Neuronal stem cell (in vitro differentiated cells): ENCODE measurements around the gene SLC16A12.

ENCODE experiments used
- DNase-seq: peaks from one replicate; pipeline ENCODE4 v3.0.0-alpha.2; 2013; ENCODE audit warnings: low spot score
- H2AFZ ChIP-seq: one replicate; pipeline ENCODE4 v1.6.1; 2013; ENCODE audit warnings: mild to moderate bottlenecking, low read length, inconsistent platforms
- H2AK5ac ChIP-seq: 2 replicates; pipeline ENCODE4 v1.6.1; 2013; ENCODE audit warnings: low read depth, mild to moderate bottlenecking, inconsistent platforms, low read length, moderate library complexity, mixed read lengths
- H2BK120ac ChIP-seq: 2 replicates; pipeline ENCODE4 v1.6.1; 2013; ENCODE audit warnings: low read depth, mild to moderate bottlenecking, inconsistent platforms, low read length, moderate library complexity, mixed read lengths
- H2BK12ac ChIP-seq: one replicate; pipeline ENCODE4 v1.6.1; 2013; ENCODE audit warnings: low read length, inconsistent platforms
- H2BK15ac ChIP-seq: 2 replicates; pipeline ENCODE4 v1.6.1; 2013; ENCODE audit warnings: mild to moderate bottlenecking, low read length, inconsistent platforms, mixed read lengths
- H2BK5ac ChIP-seq: one replicate; pipeline ENCODE4 v1.6.1; 2013; ENCODE audit warnings: inconsistent platforms, mild to moderate bottlenecking, low read length, moderate library complexity
- H3K14ac ChIP-seq: one replicate; pipeline ENCODE4 v1.6.1; 2013; ENCODE audit warnings: low read length, inconsistent platforms
- H3K18ac ChIP-seq: 2 replicates; pipeline ENCODE4 v1.6.1; 2013; ENCODE audit warnings: low read length, inconsistent platforms
- H3K23ac ChIP-seq: 2 replicates; pipeline ENCODE4 v1.6.1; 2013; ENCODE audit warnings: low read depth, mild to moderate bottlenecking, mixed read lengths, low read length, inconsistent platforms; ENCODE audit not compliant: poor library complexity
- H3K27ac ChIP-seq: replicated peaks from 3 replicates; pipeline ENCODE4 v1.5.1; 2013; ENCODE audit warnings: low read length, inconsistent platforms
- H3K27me3 ChIP-seq, 3 experiments: 2 replicates each; pipeline ENCODE4 v1.6.1; 2013; ENCODE audit warnings: low read length in 3 of 3, mild to moderate bottlenecking in 2 of 3, inconsistent platforms in 1 of 3, low read depth in 1 of 3, mixed read lengths in 1 of 3, moderate library complexity in 1 of 3; ENCODE audit not compliant: control insufficient read depth in 3 of 3, insufficient read depth in 3 of 3
- H3K36me3 ChIP-seq, 2 donors: replicated peaks in 1 of 2; 2 replicates each; pipeline ENCODE4 v1.6.1; 2013; ENCODE audit warnings: low read length in 2 of 2; ENCODE audit not compliant: control insufficient read depth in 2 of 2, insufficient read depth in 2 of 2
- H3K4ac ChIP-seq: 2 replicates; pipeline ENCODE4 v1.6.1; 2013; ENCODE audit warnings: inconsistent platforms, mild to moderate bottlenecking, low read length, moderate library complexity
- H3K4me1 ChIP-seq, 2 donors: 1 replicate in 1 of 2; 2 replicates in 1 of 2; pipeline ENCODE4 v1.6.1; 2013; ENCODE audit warnings: low read length in 2 of 2, low read depth in 1 of 2; ENCODE audit not compliant: control insufficient read depth in 2 of 2, insufficient read depth in 1 of 2
- H3K4me2 ChIP-seq: one replicate; pipeline ENCODE4 v1.6.1; 2013; ENCODE audit warnings: mild to moderate bottlenecking, low read length, inconsistent platforms; ENCODE audit not compliant: insufficient read depth, poor library complexity, severe bottlenecking
- H3K4me3 ChIP-seq, 2 donors: 2 replicates each; pipeline ENCODE4 v1.5.1; 2013; ENCODE audit warnings: low read length in 2 of 2, mild to moderate bottlenecking in 2 of 2, inconsistent platforms in 1 of 2, moderate library complexity in 1 of 2
- H3K79me1 ChIP-seq: one replicate; pipeline ENCODE4 v1.6.1; 2013; ENCODE audit warnings: low read depth, mild to moderate bottlenecking, inconsistent platforms, low read length, moderate library complexity
- H3K9ac ChIP-seq: one replicate; pipeline ENCODE4 v1.6.1; 2013; ENCODE audit warnings: mild to moderate bottlenecking, low read depth, low read length, inconsistent platforms; ENCODE audit not compliant: poor library complexity
- H3K9me3 ChIP-seq, 2 donors: replicated peaks in 1 of 2; 2 replicates each; pipeline versions ENCODE3 to v1.6.1; 2013; ENCODE audit warnings: low read length in 2 of 2, mild to moderate bottlenecking in 2 of 2, inconsistent platforms in 1 of 2, low read depth in 1 of 2, mixed read lengths in 1 of 2, moderate library complexity in 1 of 2; ENCODE audit not compliant: control insufficient read depth in 2 of 2, insufficient read depth in 1 of 2
- H4K8ac ChIP-seq: one replicate; pipeline ENCODE4 v1.6.1; 2013; ENCODE audit warnings: low read depth, mild to moderate bottlenecking, inconsistent platforms, low read length, moderate library complexity
- H4K91ac ChIP-seq: one replicate; pipeline ENCODE4 v1.6.1; 2013; ENCODE audit warnings: low read length, low read depth, mild to moderate bottlenecking, inconsistent platforms; ENCODE audit not compliant: poor library complexity
- whole genome bisulfite sequencing, 2 donors: extraction: QIAGEN DNeasy Blood & Tissue Kit; methylation state at CpG; one replicate each; pipeline ENCODE4 v1.1.7; 2013; ENCODE audit warnings: missing lambda C conversion rate in 2 of 2, mixed read lengths in 1 of 2; ENCODE audit not compliant: insufficient read length in 2 of 2, insufficient replicate concordance in 1 of 2; ENCODE audit errors: extremely low coverage in 2 of 2; 5-methylcytosine and 5-hydroxymethylcytosine counted together

SLC16A12 gene

GRCh38 chr10:89469517-89469916 is 65.9 kb downstream of the SLC16A12 start:
- no peak overlapping the region for H3K18ac ChIP-seq
- H2BK5ac ChIP-seq = no peak overlapping the region
- H3K4me3 ChIP-seq = no peak overlapping the region
- H3K9me3 ChIP-seq = no peaks in the 10 kb centered on the region
- H2AFZ ChIP-seq = no peak overlapping the region
- no peak overlapping the region for H2BK12ac ChIP-seq
- peaks cover 0 to 9% (median 0%) of the 10 kb centered on the region in 3 experiments for H3K27me3 ChIP-seq
- H4K8ac ChIP-seq = no peak overlapping the region
- no peaks in the 10 kb centered on the region for H3K36me3 ChIP-seq
- peaks cover 0 to 2% of the 10 kb centered on the region in 2 donors for H3K4me1 ChIP-seq
- H3K9ac ChIP-seq = no peak overlapping the region
- no peak overlapping the region for H3K27ac ChIP-seq
- no peak overlapping the region for H2BK120ac ChIP-seq
- H3K23ac ChIP-seq = no peak overlapping the region
- H2BK15ac ChIP-seq = no peak overlapping the region
- no peak for DNase-seq
- no peak overlapping the region for H4K91ac ChIP-seq
- H2AK5ac ChIP-seq = no peak overlapping the region
- H3K4me2 ChIP-seq = no peak overlapping the region
- no peak overlapping the region for H3K4ac ChIP-seq
- no peak overlapping the region for H3K14ac ChIP-seq
- no peaks in the 10 kb centered on the region for H3K79me1 ChIP-seq

GRCh38 chr10:89468191-89468965 is 67.0 kb downstream of the SLC16A12 start:
- no peaks in the 10 kb centered on the region for H3K36me3 ChIP-seq
- no peak overlapping the region for H3K4me3 ChIP-seq
- H3K4me1 ChIP-seq = peaks cover 0 to 2% of the 10 kb centered on the region in 2 donors
- H3K23ac ChIP-seq = no peak overlapping the region
- no peaks in the 10 kb centered on the region for H3K79me1 ChIP-seq
- H2BK5ac ChIP-seq = no peak overlapping the region
- no peak overlapping the region for H2BK15ac ChIP-seq
- WGBS, 2 donors = no CpG with 5 or more reads among the region's 9 CpGs
- H2AK5ac ChIP-seq = no peak overlapping the region
- no peak overlapping the region for H3K4ac ChIP-seq
- H3K27ac ChIP-seq = no peak overlapping the region
- H3K9me3 ChIP-seq = no peaks in the 10 kb centered on the region
- H4K8ac ChIP-seq = no peak overlapping the region
- H4K91ac ChIP-seq = no peak overlapping the region
- H2BK120ac ChIP-seq = no peak overlapping the region
- peaks cover 0 to 9% (median 0%) of the 10 kb centered on the region in 3 experiments for H3K27me3 ChIP-seq
- DNase-seq = no peak
- no peak overlapping the region for H3K4me2 ChIP-seq
- no peak overlapping the region for H2BK12ac ChIP-seq
- no peak overlapping the region for H3K18ac ChIP-seq
- H2AFZ ChIP-seq = no peak overlapping the region
- H3K14ac ChIP-seq = no peak overlapping the region
- H3K9ac ChIP-seq = no peak overlapping the region

- Histone ChIP-seq H3K27ac (no peak overlapping the region), H4K8ac (no peak overlapping the region), H3K9ac (no peak overlapping the region), H2BK5ac (no peak overlapping the region), H4K91ac (no peak overlapping the region), H3K4me2 (no peak overlapping the region), H3K18ac (no peak overlapping the region), H2AFZ (no peak overlapping the region), H3K36me3 (no peaks in the 10 kb centered on the region), H2BK15ac (no peak overlapping the region), H2BK12ac (no peak overlapping the region), H2AK5ac (no peak overlapping the region), H3K4me3 (no peak overlapping the region), H3K4ac (no peak overlapping the region), H3K79me1 (no peaks in the 10 kb centered on the region), H3K14ac (no peak overlapping the region), H3K9me3 (no peaks in the 10 kb centered on the region), H3K23ac (no peak overlapping the region), H2BK120ac (no peak overlapping the region), H3K4me1 (peaks cover 0 to 2% of the 10 kb centered on the region in 2 donors), H3K27me3 (peaks cover 0 to 9% (median 0%) of the 10 kb centered on the region in 3 experiments)
- no CpG with 5 or more reads among the region's 3 CpGs for WGBS, 2 donors
- DNase-seq = no peak
Observed at GRCh38 chr10:89466599-89467035, 68.8 kb downstream of the SLC16A12 start.

GRCh38 chr10:89465196-89465595 is 70.2 kb downstream of the SLC16A12 start:
- H3K27ac ChIP-seq = no peak overlapping the region
- no peak overlapping the region for H4K8ac ChIP-seq
- H3K18ac ChIP-seq = no peak overlapping the region
- no peak overlapping the region for H2AFZ ChIP-seq
- no peaks in the 10 kb centered on the region for H3K4me1 ChIP-seq
- H2BK120ac ChIP-seq = no peak overlapping the region
- no peak overlapping the region for H2BK15ac ChIP-seq
- no peak overlapping the region for H3K4ac ChIP-seq
- no peak overlapping the region for H4K91ac ChIP-seq
- no peaks in the 10 kb centered on the region for H3K9me3 ChIP-seq
- no peak overlapping the region for H3K23ac ChIP-seq
- no peaks in the 10 kb centered on the region for H3K36me3 ChIP-seq
- H3K27me3 ChIP-seq = peaks cover 0 to 8% (median 0%) of the 10 kb centered on the region in 3 experiments
- no peak overlapping the region for H3K14ac ChIP-seq
- H3K4me3 ChIP-seq = no peak overlapping the region
- H2BK12ac ChIP-seq = no peak overlapping the region
- DNase-seq = no peak
- no peak overlapping the region for H3K4me2 ChIP-seq
- H3K9ac ChIP-seq = no peak overlapping the region
- WGBS, 2 donors = no CpG with 5 or more reads among the region's 2 CpGs
- no peak overlapping the region for H2AK5ac ChIP-seq
- no peaks in the 10 kb centered on the region for H3K79me1 ChIP-seq
- no peak overlapping the region for H2BK5ac ChIP-seq
